Pulmonary artery endothelial cell (primary cell): ENCODE measurements around the gene RGPD8. TPM values are rescaled to one million over a fixed set of nuclear protein-coding genes. Genes with fewer than 3 reads are reported as not detected.

Experiments used
- DNase-seq: peaks from one replicate; pipeline ENCODE4 v3.0.0-alpha.2; 2011; ENCODE audit warnings: low read depth, low spot score
- total RNA-seq: library from RNA; depleted of rRNA; stranded (reverse); fragments of >200 nt; gene quantifications from 2 replicates; pipeline ENCODE4 v1.2.3, GENCODE V29; 2014

Gene RGPD8
- total RNA-seq, 1 donor from 2014 or later: 12.6 TPM

GRCh38 chr2:112335600-112335999 lies 97.8 kb downstream of the RGPD8 start:
- DNase-seq: no peak

DNA sequence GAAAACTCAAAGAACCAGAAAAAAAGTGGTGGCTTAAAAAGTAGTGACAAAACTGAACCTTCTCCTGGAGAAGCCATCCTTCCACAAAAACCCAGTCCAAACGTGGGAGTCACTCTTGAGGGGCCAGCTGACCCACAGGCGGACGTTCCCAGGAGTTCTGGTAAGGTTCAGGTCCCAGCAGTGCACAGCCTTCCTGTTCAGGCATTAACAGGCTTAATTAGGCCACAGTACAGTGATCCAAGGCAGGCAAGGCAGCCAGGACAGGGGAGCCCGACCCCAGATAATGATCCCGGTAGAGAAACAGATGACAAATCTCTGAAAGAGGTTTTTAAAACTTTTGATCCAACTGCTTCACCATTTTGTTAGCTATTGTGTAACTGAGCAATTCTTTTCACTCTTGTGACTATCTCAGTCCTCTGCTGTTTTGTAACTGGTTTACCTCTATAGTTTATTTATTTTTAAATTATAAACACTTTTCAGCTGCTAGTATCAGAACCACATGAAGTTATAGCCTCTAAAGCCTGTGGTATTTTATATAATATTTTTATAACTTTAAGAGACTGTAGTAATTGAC lies 101.2 kb downstream of the RGPD8 start:
- DNase-seq: no peak

DNA sequence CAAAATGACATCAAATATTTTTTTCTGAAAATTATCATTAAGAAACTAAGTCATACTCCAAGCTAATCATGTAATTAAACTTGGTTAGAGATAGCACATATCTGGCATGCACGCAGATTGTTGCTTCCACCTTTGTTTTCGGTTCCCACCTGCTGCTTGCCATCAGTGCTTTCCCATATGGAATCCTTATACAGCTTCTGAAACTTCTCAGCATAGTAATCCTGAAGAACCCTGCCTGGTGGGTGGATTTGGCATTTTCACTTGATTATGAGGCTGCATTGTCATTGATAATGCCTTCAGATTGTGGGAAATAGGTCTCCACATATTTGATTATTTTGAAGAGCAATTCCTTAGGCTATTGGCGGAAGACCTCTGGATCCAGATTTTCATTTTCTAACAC lies 110.5 kb downstream of the RGPD8 start:
- DNase-seq: no peak

GRCh38 chr2:112321375-112322320 lies 111.8 kb downstream of the RGPD8 start:
- DNase-seq: no peak

Other genes starting within 250 kb of the RGPD8 start
- 4.2 and 5.3 TPM in 2 replicates for gene ZC3H8, start 178.6 kb downstream of the RGPD8 start, total RNA-seq
- gene ZC3H6, start 158.0 kb downstream of the RGPD8 start, total RNA-seq: 1.8 and 2.7 TPM in 2 replicates
- 50.5 and 69.3 TPM in 2 replicates for gene TTL, start 48.5 kb upstream of the RGPD8 start, total RNA-seq
- 28.8 and 39.9 TPM in 2 replicates for gene POLR1B, start 108.8 kb upstream of the RGPD8 start, total RNA-seq
- gene CHCHD5, start 151.0 kb upstream of the RGPD8 start, total RNA-seq: 4.7 and 6.1 TPM in 2 replicates
- 81.2 and 109 TPM in 2 replicates for gene SLC20A1, start 212.3 kb upstream of the RGPD8 start, total RNA-seq